Measurements from ENCODE around the gene PHF21B.

PHF21B gene

GRCh38 chr22:45006111-45006963 lies 3.5 kb downstream of the PHF21B start:
- Histone ChIP-seq H3K36me3 (ENCODE audit: control insufficient read depth in 2 of 2, insufficient read depth in 1 of 2, low read length in 2 of 2) (no peaks in the 10 kb centered on the region), H3K27ac (ENCODE audit: extremely low read depth, low read depth, low read length) (no peak overlapping the region), H3K4me3 (ENCODE audit: low read depth, low read length) (peak overlapping the region; percentile 34), H3K4me1 (ENCODE audit: control insufficient read depth, insufficient read depth, low read length) (0 out of 2 replicates have a peak, but pooled peaks cover 3% of the 10 kb centered on the region), H3K9me3 (ENCODE audit: control insufficient read depth, insufficient read depth, low read depth, low read length) (no peaks in the 10 kb centered on the region)
- TF ChIP-seq ZNF692 (tag by site-specific recombination; IDR thresholded peaks at IDR 0.05) = peak; percentile 44
- no peak for TF ChIP-seq ZNF354C (tag by site-specific recombination; IDR thresholded peaks at IDR 0.05; ENCODE audit: borderline replicate concordance, low read depth)
- no peak for TF ChIP-seq TCF7L2 (IDR thresholded peaks at IDR 0.05; ENCODE audit: borderline replicate concordance, low read depth, low read length)
- TF ChIP-seq ZNF341 (tag by site-specific recombination; IDR thresholded peaks at IDR 0.05; ENCODE audit: low read depth) = peak; percentile 45; the same call in 1 of the 2 replicates
- no peak for TF ChIP-seq HOXA7 (CRISPR knock-in tag; IDR thresholded peaks at IDR 0.05; ENCODE audit: borderline replicate concordance)
- no peak; the same call in 1 of the 2 replicates for TF ChIP-seq ZFP69B (tag by site-specific recombination; IDR thresholded peaks at IDR 0.05)
- 0 out of 2 replicates have a peak, but pooled peaks have one; percentile 18 for TF ChIP-seq GFI1B (tag by site-specific recombination; IDR thresholded peaks at IDR 0.05)
- TF ChIP-seq ZNF600 (tag by site-specific recombination; IDR thresholded peaks at IDR 0.05) = no peak
- TF ChIP-seq ZNF274 (IDR thresholded peaks at IDR 0.05; ENCODE audit: low read length) = no peak
- no peak for TF ChIP-seq ZNF274 (tag by site-specific recombination; IDR thresholded peaks at IDR 0.05; ENCODE audit: borderline replicate concordance)
- 0 out of 2 replicates have a peak, but pooled peaks have one; percentile 31 for TF ChIP-seq ZNF362 (tag by site-specific recombination; IDR thresholded peaks at IDR 0.05)
- POLR2A ChIA-PET = no interaction called here
- CTCF ChIA-PET = interaction anchor here (0.6 to 1.6 kb wide), 5 partner anchors 20 to 92 kb away, joined by 3 to 4 read pairs (median 4); no protein-coding TSS in a partner anchor

- no peak overlapping the region for H3K4me3 ChIP-seq (ENCODE audit: low read depth, low read length)
- no peak for TF ChIP-seq ZNF148 (tag by site-specific recombination; IDR thresholded peaks at IDR 0.05; ENCODE audit: borderline replicate concordance)
- no peak for TF ChIP-seq ZNF747 (tag by site-specific recombination; IDR thresholded peaks at IDR 0.05)
- no peak for TF ChIP-seq ZNF416 (tag by site-specific recombination; IDR thresholded peaks at IDR 0.05)
- TF ChIP-seq KLF9 (tag by site-specific recombination; IDR thresholded peaks at IDR 0.05; ENCODE audit: low read depth) = no peak
- TF ChIP-seq MZF1 (tag by site-specific recombination; IDR thresholded peaks at IDR 0.05; ENCODE audit: borderline replicate concordance) = no peak
- TF ChIP-seq ZNF626 (tag by site-specific recombination; IDR thresholded peaks at IDR 0.05) = no peak
- no peak for TF ChIP-seq SP2 (tag by site-specific recombination; IDR thresholded peaks at IDR 0.05)
- TF ChIP-seq ZSCAN16 (tag by site-specific recombination; IDR thresholded peaks at IDR 0.05) = no peak
- no peak for TF ChIP-seq ZNF311 (tag by site-specific recombination; IDR thresholded peaks at IDR 0.05; ENCODE audit: borderline replicate concordance)
- no peak for TF ChIP-seq ZNF239 (tag by site-specific recombination; IDR thresholded peaks at IDR 0.05)
- TF ChIP-seq BCL11A (tag by site-specific recombination; IDR thresholded peaks at IDR 0.05; ENCODE audit: low read depth) = no peak
- no peaks in the 10 kb centered on the region for H3K4me1 ChIP-seq (ENCODE audit: control insufficient read depth, insufficient read depth, low read length)
- H3K27ac ChIP-seq (ENCODE audit: extremely low read depth, low read depth, low read length) = no peak overlapping the region
- CTCF ChIA-PET = interaction anchor here (1.2 kb wide), 1 partner anchor 26 kb away, joined by 3 read pairs; no protein-coding TSS in a partner anchor
- POLR2A ChIA-PET = no interaction called here
- H3K36me3 ChIP-seq (ENCODE audit: control insufficient read depth in 2 of 2, insufficient read depth in 1 of 2, low read length in 2 of 2) = no peaks in the 10 kb centered on the region
- no peaks in the 10 kb centered on the region for H3K9me3 ChIP-seq (ENCODE audit: control insufficient read depth, insufficient read depth, low read depth, low read length)
Observed at GRCh38 chr22:45001653-45002052, 8.2 kb downstream of the PHF21B start.

Measured in HEK293 (cell line).